Testis (tissue), 3 donors: ENCODE data around the gene SOCS2. TPM values are rescaled to one million over a fixed set of nuclear protein-coding genes. Genes with fewer than 3 reads are reported as not detected.

Experiments used
- DNase-seq: peaks from one replicate; pipeline ENCODE4 v3.0.0-alpha.2; 2019
- H3K27ac ChIP-seq, 2 donors: fragments of 200-600 bp; sonication (generic); one replicate each; pipeline ENCODE4 v1.5.1; 2019
- H3K27me3 ChIP-seq: fragments of 200-600 bp; sonication (generic); one replicate; pipeline ENCODE4 v1.5.1; 2019
- H3K36me3 ChIP-seq: fragments of 200-600 bp; sonication (generic); one replicate; pipeline ENCODE4 v1.5.1; 2017; ENCODE audit warnings: low read depth; ENCODE audit errors: missing control alignments
- H3K4me1 ChIP-seq: fragments of 200-600 bp; sonication (generic); one replicate; pipeline ENCODE4 v1.5.1; 2019
- H3K4me3 ChIP-seq, 2 donors: fragments of 200-600 bp; sonication (generic); one replicate each; pipeline ENCODE4 v1.5.1; 2017 to 2019
- H3K9me3 ChIP-seq: fragments of 200-600 bp; sonication (generic); one replicate; pipeline ENCODE4 v1.5.1; 2017
- CTCF ChIP-seq, 3 experiments: fragments of 450-650 bp in 2 of 3; fragments of 200-600 bp in 1 of 3; sonication (generic) in 1 of 3; IDR thresholded peaks; one replicate each; pipeline ENCODE4 v1.5.1; 2016 to 2019; ENCODE audit warnings: antibody characterized with exemption in 3 of 3, mild to moderate bottlenecking in 2 of 3, moderate library complexity in 1 of 3
- POLR2A ChIP-seq: fragments of 450-650 bp; IDR thresholded peaks from one replicate; pipeline ENCODE4 v1.6.1; 2017; ENCODE audit warnings: antibody characterized with exemption, mild to moderate bottlenecking, moderate library complexity
- WGBS, 2 donors: methylation state at CpG; one replicate each; pipeline ENCODE4 v1.1.5; 2018; 5-methylcytosine and 5-hydroxymethylcytosine counted together
- intact Hi-C: fragments of 100-400 bp; cut with DNase I; formaldehyde crosslinking; loops from one replicate; pipeline ENCODE4 v1.15.1; 2023; ENCODE audit warnings: low total_unique reads
- polyA plus RNA-seq: library from polyadenylated mRNA; stranded (reverse); fragments of 350-450 nt; fragmentation: Illumina TruSeq; extraction: RNeasy Lipid Tissue Mini Kit (QIAGEN cat#74804); gene quantifications from one replicate; pipeline ENCODE4 v1.2.3, GENCODE V29; 2014; ENCODE audit warnings: low read depth, low replicate concordance; ENCODE audit not compliant: insufficient read depth
- total RNA-seq, 2 donors: library from RNA; depleted of rRNA; stranded (reverse); fragments of >200 nt; gene quantifications; one replicate each; pipeline ENCODE4 v1.2.3, GENCODE V29; 2016

SOCS2 gene
- total and polyA plus RNA-seq, 3 donors from 2014 or later: 19.3 to 25.4 (median 24.1) TPM

GRCh38 chr12:93569656-93570551 is 2.6 kb upstream of the SOCS2 start:
- Histone ChIP-seq H3K27me3 (no peaks in the 10 kb centered on the region), H3K4me3 (peak overlapping the region; percentile 64 to 74), H3K27ac (peak overlapping the region; percentile 92 to 96), H3K36me3 (no peaks in the 10 kb centered on the region), H3K4me1 (no peaks in the 10 kb centered on the region), H3K9me3 (no peaks in the 10 kb centered on the region)
- TF ChIP-seq CTCF (IDR thresholded peaks at IDR 0.05): peak; percentile 62 to 78 (median 62)
- no peak for TF ChIP-seq POLR2A
- peak; percentile 90 for DNase-seq
- 0 to 2% methylated on average over 34 to 55 of the region's 60 CpGs for WGBS, 2 donors
- intact Hi-C loops: loop anchor here (5.0 to 10.0 kb wide), 4 partner anchors 115 to 532 kb away; no protein-coding TSS in a partner anchor

GRCh38 chr12:93570552-93571364 is 1.7 kb upstream of the SOCS2 start:
- no peaks in the 10 kb centered on the region for H3K4me1 ChIP-seq
- intact Hi-C loops: loop anchor here (5.0 to 10.0 kb wide), 2 partner anchors 114 to 172 kb away; no protein-coding TSS in a partner anchor

GRCh38 chr12:93571365-93571924 is 1.0 kb upstream of the SOCS2 start:
- peak; percentile 71 for DNase-seq

More at GRCh38 chr12:93570552-93571364, 1.7 kb upstream of the SOCS2 start:
- TF ChIP-seq CTCF (IDR thresholded peaks at IDR 0.05) (no peak), POLR2A (no peak)
- H3K27ac ChIP-seq: peak overlapping the region; percentile 92 to 96
- WGBS, 2 donors: 0% methylated on average over 28 to 89 of the region's 97 CpGs
- H3K27me3 ChIP-seq: no peaks in the 10 kb centered on the region
- peak overlapping the region; percentile 64 to 74 for H3K4me3 ChIP-seq
- H3K36me3 ChIP-seq: no peaks in the 10 kb centered on the region
- no peaks in the 10 kb centered on the region for H3K9me3 ChIP-seq
- DNase-seq: peak; percentile 93

More at GRCh38 chr12:93571365-93571924, 1.0 kb upstream of the SOCS2 start:
- Histone ChIP-seq H3K36me3 (no peaks in the 10 kb centered on the region), H3K27me3 (no peaks in the 10 kb centered on the region), H3K4me3 (peak overlapping the region; percentile 64 to 74), H3K9me3 (no peaks in the 10 kb centered on the region), H3K4me1 (no peaks in the 10 kb centered on the region), H3K27ac (peak overlapping the region; percentile 92 to 96)
- intact Hi-C loops: loop anchor here (5.0 to 10.0 kb wide), 2 partner anchors 113 to 171 kb away; no protein-coding TSS in a partner anchor
- TF ChIP-seq POLR2A: no peak
- TF ChIP-seq CTCF (IDR thresholded peaks at IDR 0.05): peak in 2 of 3 experiments; percentile 6 to 14
- 1% methylated on average over 20 to 34 of the region's 47 CpGs for WGBS, 2 donors
